ENCODE results near the gene MAPK8IP1.

DNA sequence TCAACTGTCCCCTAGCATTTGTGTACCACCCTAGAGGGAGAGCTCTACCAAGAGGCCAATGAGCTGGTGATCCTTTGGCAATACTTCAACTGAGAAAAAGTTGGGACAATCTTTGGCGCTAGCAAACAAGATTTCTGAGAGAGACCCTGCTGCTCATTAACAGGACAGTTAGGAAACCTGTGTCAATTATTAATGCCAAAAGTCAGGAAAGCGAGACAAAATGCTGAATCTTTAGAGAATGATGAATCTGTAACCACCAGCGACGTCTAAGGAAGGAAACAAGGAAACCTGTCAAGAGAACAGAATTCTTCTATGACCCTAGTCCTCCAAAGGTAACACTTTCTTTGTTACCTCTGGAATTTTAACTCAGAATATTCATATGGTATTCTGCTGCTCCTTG is 56.9 kb downstream of the MAPK8IP1 start:
- TF ChIP-seq CTCF (IDR thresholded peaks at IDR 0.05) (no peak), POLR2A (IDR thresholded peaks at IDR 0.05) (no peak)

All from adrenal gland (tissue), 5 donors.